Smooth muscle cell (in vitro differentiated cells): ENCODE measurements around the gene COL2A1. TPM values are rescaled to one million over a fixed set of nuclear protein-coding genes. Genes with fewer than 3 reads are reported as not detected.

Source experiments
- DNase-seq: peaks from one replicate; lab custom pipeline; 2025; ENCODE audit not compliant: unreplicated experiment; lab: John Stamatoyannopoulos, UW
- H2AFZ ChIP-seq: fragments of 200-600 bp; sonication (generic); 2 replicates; pipeline ENCODE4 v1.6.0; 2016; ENCODE audit warnings: antibody characterized with exemption, low read depth, mild to moderate bottlenecking
- H3F3A ChIP-seq: fragments of 200-600 bp; sonication (generic); 2 replicates; pipeline ENCODE4 v1.6.0; 2017; ENCODE audit warnings: antibody characterized with exemption, low read depth
- H3K27ac ChIP-seq: fragments of 200-600 bp; sonication (generic); 2 replicates; pipeline ENCODE4 v1.5.1; 2016; ENCODE audit warnings: low read depth, mild to moderate bottlenecking
- H3K27me3 ChIP-seq: fragments of 200-600 bp; sonication (generic); 2 replicates; pipeline ENCODE4 v1.6.1; 2016; ENCODE audit warnings: low read depth, mild to moderate bottlenecking
- H3K36me3 ChIP-seq: fragments of 200-600 bp; sonication (generic); 2 replicates; pipeline ENCODE4 v1.5.1; 2016; ENCODE audit warnings: low read depth
- H3K4me1 ChIP-seq: fragments of 200-600 bp; sonication (generic); 2 replicates; pipeline ENCODE4 v1.5.1; 2016; ENCODE audit warnings: low read depth
- H3K4me2 ChIP-seq: fragments of 200-600 bp; sonication (generic); 2 replicates; pipeline ENCODE4 v1.6.0; 2016; ENCODE audit warnings: mild to moderate bottlenecking
- H3K4me3 ChIP-seq: fragments of 200-600 bp; sonication (generic); 2 replicates; pipeline ENCODE4 v1.5.1; 2016; ENCODE audit warnings: mild to moderate bottlenecking
- H3K79me2 ChIP-seq: fragments of 200-600 bp; sonication (generic); 2 replicates; pipeline ENCODE4 v1.6.0; 2016; ENCODE audit warnings: low read depth, mild to moderate bottlenecking
- H3K9ac ChIP-seq: fragments of 200-600 bp; sonication (generic); 2 replicates; pipeline ENCODE4 v1.6.0; 2016; ENCODE audit warnings: low read depth
- H3K9me3 ChIP-seq: fragments of 200-600 bp; sonication (generic); replicated peaks from 2 replicates; pipeline ENCODE4 v1.5.1; 2016; ENCODE audit warnings: low read depth
- H4K20me1 ChIP-seq: fragments of 200-600 bp; sonication (generic); 2 replicates; pipeline ENCODE4 v1.6.0; 2016; ENCODE audit warnings: low read depth
- WGBS: methylation state at CpG from one replicate; pipeline ENCODE4 v1.1.7; 2016; ENCODE audit warnings: low lambda C conversion rate; 5-methylcytosine and 5-hydroxymethylcytosine counted together
- polyA plus RNA-seq: library from polyadenylated mRNA; unstranded; fragments of >200 nt; fragmentation: Nextera tagmentation; extraction: Ambion mirVana; gene quantifications from 2 replicates; pipeline ENCODE4 v1.2.1, GENCODE V29; 2016
- total RNA-seq: library from RNA; depleted of rRNA; stranded (reverse); fragments of >200 nt; gene quantifications from 2 replicates; pipeline ENCODE4 v1.2.3, GENCODE V29; 2014
- TF ChIP-seq, protein P1 (sequence below): fragments of 200-600 bp; sonication (generic); IDR thresholded peaks from 2 replicates; pipeline ENCODE4 v1.5.1; 2017; ENCODE audit warnings: borderline replicate concordance, mild to moderate bottlenecking, antibody characterized with exemption; ENCODE audit not compliant: insufficient read depth, poor library complexity, severe bottlenecking

The COL2A1 gene
- total and polyA plus RNA-seq, 2 experiments from 2014 or later: 1.6 to 8.6 TPM

DNA sequence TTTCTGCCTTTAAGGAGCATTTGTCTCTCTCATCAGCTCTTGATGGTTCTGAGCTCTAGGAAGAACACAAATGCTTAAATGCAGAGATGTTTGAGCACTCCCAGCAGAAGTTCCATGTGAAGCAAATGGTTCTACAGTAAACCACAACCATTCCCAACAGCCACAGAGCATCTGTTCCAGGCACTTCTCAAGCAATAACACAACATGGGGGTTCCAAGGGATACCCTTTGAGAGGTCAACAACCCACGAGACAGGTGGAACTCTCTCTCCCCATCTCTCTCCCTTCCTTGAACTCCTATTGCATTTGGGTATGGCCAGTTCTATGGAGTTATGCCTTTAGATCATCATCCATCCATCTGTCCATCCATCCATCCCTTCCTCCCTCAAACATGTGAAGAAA lies 5.2 kb upstream of the COL2A1 start:
- TF ChIP-seq, protein P1, sequence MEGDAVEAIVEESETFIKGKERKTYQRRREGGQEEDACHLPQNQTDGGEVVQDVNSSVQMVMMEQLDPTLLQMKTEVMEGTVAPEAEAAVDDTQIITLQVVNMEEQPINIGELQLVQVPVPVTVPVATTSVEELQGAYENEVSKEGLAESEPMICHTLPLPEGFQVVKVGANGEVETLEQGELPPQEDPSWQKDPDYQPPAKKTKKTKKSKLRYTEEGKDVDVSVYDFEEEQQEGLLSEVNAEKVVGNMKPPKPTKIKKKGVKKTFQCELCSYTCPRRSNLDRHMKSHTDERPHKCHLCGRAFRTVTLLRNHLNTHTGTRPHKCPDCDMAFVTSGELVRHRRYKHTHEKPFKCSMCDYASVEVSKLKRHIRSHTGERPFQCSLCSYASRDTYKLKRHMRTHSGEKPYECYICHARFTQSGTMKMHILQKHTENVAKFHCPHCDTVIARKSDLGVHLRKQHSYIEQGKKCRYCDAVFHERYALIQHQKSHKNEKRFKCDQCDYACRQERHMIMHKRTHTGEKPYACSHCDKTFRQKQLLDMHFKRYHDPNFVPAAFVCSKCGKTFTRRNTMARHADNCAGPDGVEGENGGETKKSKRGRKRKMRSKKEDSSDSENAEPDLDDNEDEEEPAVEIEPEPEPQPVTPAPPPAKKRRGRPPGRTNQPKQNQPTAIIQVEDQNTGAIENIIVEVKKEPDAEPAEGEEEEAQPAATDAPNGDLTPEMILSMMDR: no peak
- no peaks in the 10 kb centered on the region for H3K79me2 ChIP-seq
- H3K4me2 ChIP-seq: no peak overlapping the region
- DNase-seq: no peak
- no peak overlapping the region for H3K9ac ChIP-seq
- H2AFZ ChIP-seq: no peak overlapping the region
- no peak overlapping the region for H3K27ac ChIP-seq
- peaks cover 9% of the 10 kb centered on the region for H3K4me1 ChIP-seq
- no peaks in the 10 kb centered on the region for H3F3A ChIP-seq
- no peaks in the 10 kb centered on the region for H3K9me3 ChIP-seq
- no peaks in the 10 kb centered on the region for H3K36me3 ChIP-seq
- peaks cover 99% of the 10 kb centered on the region for H3K27me3 ChIP-seq
- H4K20me1 ChIP-seq: no peaks in the 10 kb centered on the region
- 44% methylated on average over 1 of the region's 1 CpG for WGBS
- no peak overlapping the region for H3K4me3 ChIP-seq

DNA sequence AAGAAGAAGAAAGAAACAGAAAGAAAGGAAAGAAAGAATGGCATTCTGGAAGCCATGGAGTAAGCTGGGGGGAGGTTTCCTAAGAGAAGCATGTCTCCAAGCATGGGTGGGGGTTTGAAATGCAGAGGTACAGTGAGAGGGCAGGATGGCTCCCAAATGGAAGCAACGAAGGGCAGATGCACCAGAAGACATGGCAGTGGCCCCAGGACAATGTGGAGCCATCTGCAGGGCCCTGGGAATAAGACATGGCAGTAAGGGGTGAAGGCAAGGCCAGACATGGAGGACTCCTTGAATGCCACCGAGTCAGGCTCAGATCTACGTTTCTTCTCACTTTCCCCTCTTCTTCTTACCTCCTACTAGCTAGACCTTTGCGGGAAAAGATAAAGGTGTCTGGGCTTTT lies 4.7 kb upstream of the COL2A1 start:
- no peaks in the 10 kb centered on the region for H4K20me1 ChIP-seq
- no peaks in the 10 kb centered on the region for H3K9me3 ChIP-seq
- no peaks in the 10 kb centered on the region for H3F3A ChIP-seq
- H3K4me3 ChIP-seq: no peak overlapping the region
- H3K4me2 ChIP-seq: no peak overlapping the region
- H3K36me3 ChIP-seq: no peaks in the 10 kb centered on the region
- H3K27me3 ChIP-seq: peaks cover 99% of the 10 kb centered on the region
- H3K79me2 ChIP-seq: no peaks in the 10 kb centered on the region
- no peak overlapping the region for H3K9ac ChIP-seq
- TF ChIP-seq, protein P1: no peak
- no peak overlapping the region for H3K27ac ChIP-seq
- 75% methylated on average over 4 of the region's 4 CpGs for WGBS
- DNase-seq: no peak
- H3K4me1 ChIP-seq: peaks cover 10% of the 10 kb centered on the region
- no peak overlapping the region for H2AFZ ChIP-seq

DNA sequence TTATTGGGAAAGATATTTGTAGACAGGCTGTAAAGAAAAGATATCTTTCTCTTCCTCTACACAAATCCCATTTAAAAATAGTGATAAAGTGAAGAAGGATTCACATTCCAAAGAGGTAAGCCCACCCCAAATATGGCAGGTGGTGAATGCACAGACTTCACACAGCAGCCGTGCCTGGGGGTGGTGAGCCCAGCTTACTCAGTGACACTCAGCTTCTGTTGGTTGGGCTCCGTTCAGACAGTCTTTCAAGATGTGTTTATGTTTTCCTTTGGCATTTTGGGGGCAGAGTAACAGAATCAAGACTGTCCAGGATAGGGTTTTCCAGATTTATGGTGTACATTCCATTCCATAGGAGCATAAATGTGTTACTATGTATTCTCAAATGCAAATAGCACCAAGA lies 4.1 kb upstream of the COL2A1 start:
- Histone ChIP-seq H2AFZ (no peak overlapping the region), H3K4me3 (no peak overlapping the region), H3K36me3 (no peaks in the 10 kb centered on the region), H3K4me2 (no peak overlapping the region), H3K4me1 (peaks cover 16% of the 10 kb centered on the region), H3K9me3 (no peaks in the 10 kb centered on the region), H4K20me1 (no peaks in the 10 kb centered on the region), H3F3A (no peaks in the 10 kb centered on the region), H3K9ac (no peak overlapping the region), H3K27ac (no peak overlapping the region), H3K27me3 (peaks cover 99% of the 10 kb centered on the region), H3K79me2 (no peaks in the 10 kb centered on the region)
- 21% methylated on average over 2 of the region's 2 CpGs for WGBS
- TF ChIP-seq, protein P1: no peak
- DNase-seq: no peak

DNA sequence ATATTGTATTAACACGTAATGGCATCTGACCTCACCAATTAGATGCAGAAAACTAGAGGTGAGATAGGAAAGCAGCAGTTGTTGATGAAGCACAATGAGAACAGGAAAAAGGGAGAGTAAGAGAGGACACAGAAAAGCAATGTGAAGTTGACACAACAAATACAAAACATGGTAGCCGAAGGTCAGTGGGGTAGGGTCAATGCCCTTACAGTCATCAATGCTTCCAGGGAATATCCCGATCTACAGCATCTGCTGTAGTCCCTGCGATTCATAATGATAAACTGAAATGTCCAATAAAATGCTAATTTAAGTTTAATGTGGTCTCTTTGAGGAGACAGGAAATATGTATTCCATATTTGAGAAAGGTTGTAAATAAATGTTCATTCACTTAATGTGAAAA lies 2.9 kb upstream of the COL2A1 start:
- no peaks in the 10 kb centered on the region for H4K20me1 ChIP-seq
- H2AFZ ChIP-seq: no peak overlapping the region
- 91% methylated on average over 4 of the region's 4 CpGs for WGBS
- H3K27me3 ChIP-seq: peaks cover 99% of the 10 kb centered on the region
- no peak overlapping the region for H3K27ac ChIP-seq
- no peaks in the 10 kb centered on the region for H3K79me2 ChIP-seq
- H3K9me3 ChIP-seq: no peaks in the 10 kb centered on the region
- H3F3A ChIP-seq: no peaks in the 10 kb centered on the region
- H3K4me1 ChIP-seq: peaks cover 27% of the 10 kb centered on the region
- H3K4me2 ChIP-seq: no peak overlapping the region
- no peak for DNase-seq
- TF ChIP-seq, protein P1: no peak
- no peaks in the 10 kb centered on the region for H3K36me3 ChIP-seq
- no peak overlapping the region for H3K9ac ChIP-seq
- no peak overlapping the region for H3K4me3 ChIP-seq
